Epidermal melanocyte (primary cell): ENCODE results near the gene EFHC1.

Source experiments
- DNase-seq: peaks from one replicate; pipeline ENCODE4 v3.0.0; 2011; ENCODE audit warnings: low spot score; ENCODE audit not compliant: insufficient read length

EFHC1 gene

DNA sequence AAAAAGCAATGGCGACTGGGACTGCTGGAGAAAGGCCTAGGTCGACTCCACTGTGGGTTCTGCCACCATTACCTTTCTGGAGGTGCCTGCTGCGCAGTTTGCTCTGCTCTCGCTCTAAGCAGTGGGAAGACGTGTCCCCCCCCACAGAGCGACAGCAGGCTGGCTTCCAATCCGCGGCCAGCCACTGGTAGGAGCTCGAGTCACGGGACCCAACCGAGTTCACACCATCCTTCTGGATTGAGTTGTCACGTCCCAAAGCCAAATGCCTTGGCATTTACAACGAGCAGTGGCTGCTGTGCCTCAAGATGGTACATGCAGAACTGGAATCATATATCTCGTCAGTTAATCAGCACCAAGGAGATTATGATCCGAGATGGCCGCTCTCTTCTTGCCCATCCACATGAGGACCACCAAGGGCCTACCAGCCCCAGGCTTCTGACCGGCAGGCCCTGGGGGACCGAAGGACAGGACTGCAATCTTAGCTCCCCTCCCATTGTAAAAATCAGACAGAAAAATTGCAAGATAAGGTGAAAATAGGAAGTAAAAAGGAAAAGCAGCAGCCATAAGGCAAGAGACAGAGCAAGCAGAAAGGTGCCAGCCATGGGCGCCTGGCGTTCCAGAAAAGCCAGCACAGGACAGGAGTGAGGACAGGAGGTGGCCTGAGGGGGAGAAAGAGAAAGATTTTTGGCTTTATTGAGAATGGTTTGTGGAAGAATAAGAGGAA is 82.3 kb downstream of the EFHC1 start:
- DNase-seq: no peak

DNA sequence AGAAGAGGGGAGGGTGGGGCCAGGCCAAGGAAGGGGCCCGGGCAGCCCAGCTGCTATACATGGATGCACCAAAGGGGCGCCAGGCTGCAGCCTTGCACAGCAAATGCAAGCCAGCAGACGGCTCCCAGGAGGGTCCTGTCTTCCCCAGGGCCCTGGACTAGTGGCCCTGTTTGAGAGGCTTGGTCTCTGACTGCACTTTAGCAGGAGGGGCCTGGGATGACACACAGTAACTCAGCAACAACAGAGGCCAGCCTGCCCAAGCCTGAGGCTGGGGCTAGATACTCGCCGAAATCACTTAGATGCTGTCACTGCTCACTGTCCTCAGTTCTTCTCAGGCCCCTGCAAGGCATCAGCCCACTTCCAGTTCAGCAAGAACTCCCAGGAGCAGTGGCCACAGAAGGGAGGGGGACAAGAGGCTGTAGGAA is 83.2 kb downstream of the EFHC1 start:
- DNase-seq: no peak

DNA sequence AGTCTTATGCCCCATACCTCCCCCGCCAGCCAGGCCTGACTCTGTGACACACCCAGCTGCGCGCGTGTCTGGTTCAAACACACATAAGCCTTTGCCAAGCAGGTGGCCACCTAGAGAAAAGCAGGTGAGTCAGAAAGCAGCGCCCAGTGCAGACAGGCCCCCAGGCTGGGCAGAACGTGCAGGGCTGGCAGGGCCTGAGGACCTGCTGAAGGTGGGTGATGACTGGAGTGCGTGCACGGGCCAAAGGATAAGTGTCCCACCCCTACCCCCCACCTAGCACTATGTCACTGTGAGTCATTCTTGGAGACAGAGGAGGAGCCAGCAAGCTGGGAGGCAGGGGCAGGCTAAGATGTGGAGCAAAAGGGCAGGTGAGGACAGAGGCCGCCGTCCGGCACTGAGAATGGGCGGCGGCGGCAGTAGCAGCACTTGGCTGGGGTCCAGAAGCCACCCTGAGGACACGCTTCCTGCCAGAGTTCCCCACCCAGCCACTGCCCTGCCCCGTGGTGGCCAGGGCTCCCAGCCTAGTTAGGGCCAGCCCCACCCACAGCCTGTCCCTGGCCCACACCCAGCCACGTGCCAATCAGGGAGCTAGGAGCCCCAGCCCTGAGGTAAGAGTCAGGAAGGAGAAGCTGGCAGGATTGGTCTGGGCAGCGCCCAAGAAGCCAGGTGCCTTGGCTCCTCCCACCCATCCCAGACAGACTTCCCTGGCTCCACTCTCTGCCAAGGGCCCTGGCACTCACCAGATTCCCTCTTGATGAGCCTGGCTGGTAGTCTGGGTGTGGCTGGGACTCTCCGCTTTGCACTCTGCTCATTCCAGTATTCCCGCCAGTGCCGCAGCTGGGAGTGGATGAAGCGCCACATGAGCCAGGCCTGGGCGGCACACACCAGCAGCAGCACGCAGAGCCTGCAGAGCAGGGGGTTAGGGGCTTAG is 84.0 kb downstream of the EFHC1 start:
- no peak for DNase-seq

DNA sequence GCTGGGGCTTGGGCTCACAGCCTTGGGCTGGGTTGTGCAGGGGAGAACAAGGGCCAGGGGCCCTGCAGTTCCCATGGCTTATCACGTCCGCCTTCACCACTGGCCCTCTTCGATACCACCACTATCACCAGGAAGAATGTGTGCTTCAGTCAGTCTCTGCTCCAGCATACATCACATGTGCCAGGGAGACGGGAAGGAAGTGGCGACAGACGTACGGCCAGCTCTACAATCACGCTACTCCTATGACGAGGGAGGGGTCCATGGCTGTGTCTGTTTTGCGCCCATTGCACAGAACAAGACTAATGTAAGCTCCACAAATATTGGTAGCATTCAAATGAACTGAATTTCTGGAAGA is 84.6 kb downstream of the EFHC1 start:
- no peak for DNase-seq

DNA sequence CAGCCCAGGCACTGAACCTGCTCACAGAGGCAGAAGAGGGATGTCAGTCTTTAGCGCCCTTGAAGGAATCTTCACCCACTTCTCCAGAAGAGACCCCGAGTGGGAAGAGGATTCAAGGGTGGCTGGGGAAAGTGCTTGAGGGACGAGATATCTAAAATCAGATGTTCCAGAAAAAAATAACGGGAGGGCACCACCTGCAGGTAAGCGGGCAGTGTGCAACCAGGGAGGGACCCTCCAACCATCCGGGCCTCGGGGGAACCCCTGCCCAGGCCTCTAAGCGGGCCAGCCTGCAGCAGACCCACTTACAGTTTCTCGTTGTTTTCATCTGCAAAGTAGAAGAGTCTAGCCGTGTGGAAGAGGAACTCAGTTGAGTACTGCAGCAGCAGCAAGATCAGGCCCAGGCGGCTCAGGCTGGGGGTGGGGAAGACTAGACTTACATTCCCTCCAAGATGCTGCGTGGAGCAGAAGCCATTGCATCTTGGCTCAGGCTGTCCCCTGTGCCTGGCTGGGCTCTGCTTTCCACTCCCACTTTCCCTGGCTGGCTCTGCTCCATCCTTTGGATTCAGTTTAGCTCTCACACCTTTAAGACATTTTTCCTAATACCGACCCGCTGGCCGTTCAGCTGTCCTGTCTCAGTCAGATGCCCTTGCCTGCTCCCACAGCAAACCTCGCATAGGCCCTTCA is 85.7 kb downstream of the EFHC1 start:
- no peak for DNase-seq

DNA sequence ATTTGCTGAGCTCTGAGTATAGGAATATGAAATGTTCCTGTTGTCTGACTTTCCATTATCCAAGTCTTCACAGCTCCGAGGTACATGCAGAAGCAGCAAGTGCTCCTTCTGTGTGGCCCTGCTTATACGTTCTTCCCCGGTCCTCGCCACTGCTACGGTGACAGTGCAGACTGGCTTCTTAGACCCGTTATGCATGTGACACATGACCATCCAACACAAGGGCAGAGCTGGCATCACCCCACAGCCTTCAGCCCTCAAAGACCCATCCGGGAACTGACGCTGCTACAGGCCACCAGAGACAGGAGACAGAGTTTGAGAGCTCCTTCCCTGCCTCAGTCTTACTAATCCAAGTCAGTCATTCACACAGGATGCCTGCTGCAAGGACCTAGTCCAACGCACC is 86.3 kb downstream of the EFHC1 start:
- DNase-seq: no peak

DNA sequence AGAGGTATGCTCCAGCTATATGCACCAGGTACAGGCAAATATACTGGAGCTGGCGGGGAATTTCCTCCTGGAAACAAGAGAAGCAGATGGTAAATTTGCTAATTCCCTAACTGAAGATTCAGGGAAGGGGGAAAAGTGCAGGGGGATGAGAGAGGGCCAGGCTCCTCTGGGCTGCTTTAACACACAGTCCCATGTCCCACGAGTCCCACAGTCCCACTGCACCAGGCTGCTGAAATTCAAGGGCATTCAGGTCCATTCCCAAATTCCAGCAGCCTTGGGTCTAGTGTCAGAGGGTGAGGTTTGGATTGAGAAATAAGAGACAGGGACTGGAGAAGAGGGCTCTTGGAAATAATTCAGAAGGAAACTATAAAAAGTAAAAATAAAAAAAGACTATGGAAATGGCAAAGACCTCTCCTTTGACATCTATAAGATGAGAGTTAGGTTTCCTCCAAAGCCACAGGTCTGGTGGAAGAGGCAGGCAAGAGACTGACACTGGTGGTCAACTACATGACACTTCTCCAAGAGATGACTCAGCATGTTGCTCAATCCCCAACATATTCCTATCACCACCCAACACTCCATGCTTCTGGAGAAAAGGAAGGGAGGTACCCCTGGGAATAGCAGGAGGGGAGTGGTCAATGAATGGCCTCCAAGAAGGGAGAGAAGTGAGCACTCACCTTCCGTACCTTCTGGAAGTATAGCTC is 87.6 kb downstream of the EFHC1 start:
- DNase-seq: no peak

DNA sequence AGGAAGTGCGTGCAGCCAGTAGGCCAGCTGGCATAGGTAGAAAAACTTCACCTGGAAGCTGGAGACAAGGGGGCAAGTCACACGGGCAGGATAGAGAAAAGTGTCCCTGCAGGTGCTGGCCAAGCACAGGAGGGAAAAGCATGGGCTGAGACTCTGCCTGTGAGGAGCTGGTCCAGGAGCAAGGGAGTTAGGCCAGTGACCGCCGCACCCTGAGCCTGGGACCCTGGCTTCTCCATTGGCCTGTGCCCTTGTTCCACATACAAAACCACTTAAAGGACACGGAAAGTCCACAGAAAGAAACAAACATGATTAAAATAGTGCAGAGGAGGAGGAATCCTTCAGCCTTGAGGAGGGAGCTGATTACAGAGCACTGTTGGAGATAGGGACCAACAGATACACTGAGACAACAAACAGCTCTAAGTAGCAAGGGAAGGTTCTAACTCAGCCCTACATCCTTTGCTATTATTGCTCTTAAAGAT is 88.2 kb downstream of the EFHC1 start:
- DNase-seq: no peak

DNA sequence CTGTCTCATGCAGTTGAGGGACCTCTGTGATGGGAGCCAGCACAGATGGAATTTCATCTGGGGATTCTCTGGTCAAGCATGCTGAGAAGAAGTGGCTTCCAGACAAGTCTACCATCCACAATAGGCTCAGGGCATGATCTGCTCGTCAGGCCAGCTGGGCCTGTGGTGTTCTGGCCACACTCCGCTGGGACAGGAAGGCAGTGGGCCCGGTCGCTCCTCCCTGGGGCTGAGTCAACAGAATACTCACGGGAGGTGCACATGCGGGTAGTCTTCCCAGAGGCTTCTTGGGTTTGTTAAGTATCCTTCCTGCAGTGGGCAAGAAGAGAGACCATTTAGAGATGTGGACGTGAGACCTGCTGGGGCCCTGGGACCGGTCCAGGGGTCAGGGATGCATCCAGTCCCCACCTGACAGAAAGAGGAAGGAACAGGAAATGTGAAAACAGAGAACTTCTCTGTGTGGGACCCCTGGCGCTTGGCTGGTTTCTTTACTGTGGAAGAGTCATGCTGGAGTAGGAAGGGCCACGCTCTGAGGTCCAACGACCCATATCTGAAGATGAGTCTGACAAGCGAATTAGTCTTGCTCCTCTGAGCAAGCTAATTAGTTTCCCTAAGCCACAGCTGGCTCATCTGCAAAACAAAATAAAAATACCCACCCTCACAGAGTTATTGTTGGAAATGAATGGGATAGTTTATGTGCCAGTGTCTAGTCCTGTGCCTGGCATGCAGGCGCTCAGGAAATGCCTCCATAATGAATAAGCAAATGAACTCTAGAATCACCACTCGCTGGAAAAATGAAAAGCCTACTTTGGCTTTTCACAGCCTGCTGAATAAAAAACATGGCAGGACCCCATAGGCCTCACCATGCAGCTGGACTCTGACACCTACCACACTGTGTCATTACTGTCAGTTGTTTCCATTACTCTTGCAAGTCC is 89.4 kb downstream of the EFHC1 start:
- no peak for DNase-seq

DNA sequence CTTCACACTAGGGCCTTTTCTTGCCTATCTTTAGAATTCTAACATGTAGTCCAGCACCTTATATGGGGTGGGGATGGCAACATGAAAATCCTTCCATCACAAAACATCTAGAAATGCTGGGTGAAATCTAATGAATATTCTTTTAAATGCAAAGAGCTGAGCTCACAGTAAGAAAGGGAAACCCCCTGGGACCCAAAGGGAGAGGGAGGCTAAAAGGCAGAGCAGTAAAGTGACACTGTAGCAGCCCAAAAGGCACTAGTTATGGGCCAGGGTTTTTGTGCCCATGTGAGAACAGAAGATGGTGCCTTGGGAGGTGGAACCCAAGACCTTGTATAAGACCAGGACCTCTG is 90.0 kb downstream of the EFHC1 start:
- DNase-seq: no peak

DNA sequence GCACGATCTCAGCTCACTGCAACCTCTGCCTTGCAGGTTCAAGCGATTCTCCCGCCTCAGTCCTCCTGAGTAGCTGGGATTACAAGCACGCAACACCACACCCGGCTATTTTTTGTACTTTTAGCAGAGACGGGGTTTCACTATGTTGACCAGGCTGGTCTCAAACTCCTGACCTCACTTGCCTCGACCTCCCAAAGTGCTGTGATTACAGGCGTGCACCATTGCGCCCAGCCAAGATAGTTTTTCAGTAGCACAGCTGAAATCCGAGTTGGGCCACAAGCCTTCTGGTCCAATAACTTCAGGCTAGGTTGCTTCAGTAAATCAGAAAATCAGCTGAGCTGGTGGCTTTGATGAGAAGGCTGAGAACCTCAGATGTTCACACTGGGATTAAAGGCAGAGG is 91.0 kb downstream of the EFHC1 start:
- no peak for DNase-seq

DNA sequence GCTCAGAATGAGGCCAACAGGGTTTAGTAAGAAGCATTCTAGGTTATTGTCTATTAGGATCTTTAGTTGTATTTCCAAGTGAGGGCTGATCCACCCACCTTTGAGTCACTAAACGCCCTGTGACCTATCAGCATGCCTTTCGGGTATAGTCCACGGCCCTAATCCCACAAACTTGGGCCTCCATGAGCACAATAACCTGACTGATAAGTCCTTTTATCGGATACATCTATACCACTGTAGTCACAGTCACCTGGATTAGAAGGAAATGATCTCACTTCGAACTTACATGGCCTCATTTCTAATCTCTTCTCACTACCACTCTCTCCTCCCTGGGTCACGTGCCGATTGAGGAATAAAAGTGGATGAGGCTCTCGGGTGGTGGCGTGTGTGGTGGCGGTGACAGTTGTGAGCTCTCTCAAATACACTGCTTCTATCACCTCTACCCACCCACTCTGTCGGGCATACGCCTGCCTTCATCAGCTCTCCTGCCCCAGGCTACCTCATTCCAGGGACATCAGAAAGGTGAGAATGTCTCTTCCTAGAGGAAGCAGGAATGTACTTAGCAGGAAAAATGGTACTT is 91.5 kb downstream of the EFHC1 start:
- DNase-seq: no peak

DNA sequence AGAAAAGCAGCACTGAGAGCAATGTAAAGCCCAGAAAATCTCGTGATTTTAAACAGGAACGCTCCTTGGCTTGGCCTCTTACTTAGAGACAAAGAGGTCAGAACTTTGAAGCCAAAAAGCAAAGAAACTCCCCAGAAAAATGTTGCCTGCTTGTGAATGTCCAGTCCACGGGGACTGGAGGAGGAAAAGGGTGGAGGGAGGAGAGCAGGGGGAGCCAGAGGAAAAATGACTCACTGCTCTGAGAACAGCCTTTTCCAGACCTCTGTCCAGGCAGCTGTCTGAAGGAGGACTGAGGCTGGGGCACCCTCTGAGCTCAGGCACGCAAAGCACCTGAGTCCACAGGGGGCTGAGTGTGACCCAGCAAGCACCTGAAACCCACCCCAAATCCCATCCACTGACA is 92.1 kb downstream of the EFHC1 start:
- DNase-seq: peak; percentile 65

DNA sequence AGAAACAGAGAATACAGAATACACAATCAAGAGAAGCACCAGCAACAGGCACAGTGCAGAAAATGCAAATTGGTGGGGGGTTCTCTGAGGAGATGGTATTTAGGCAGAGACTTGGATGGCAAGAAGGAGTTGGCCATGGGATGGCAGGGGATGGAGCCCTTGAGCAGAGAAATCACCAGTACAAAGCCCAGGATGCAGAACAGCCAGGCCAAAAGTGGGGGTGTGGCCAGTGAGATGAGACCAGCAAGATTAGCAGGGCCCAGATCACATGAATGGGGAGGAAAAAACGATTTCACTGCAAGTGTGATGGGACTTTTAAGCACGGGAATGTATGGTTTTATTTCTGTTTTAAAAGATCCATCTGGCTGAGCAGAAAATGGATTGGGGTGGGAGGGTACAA is 93.3 kb downstream of the EFHC1 start:
- no peak for DNase-seq

DNA sequence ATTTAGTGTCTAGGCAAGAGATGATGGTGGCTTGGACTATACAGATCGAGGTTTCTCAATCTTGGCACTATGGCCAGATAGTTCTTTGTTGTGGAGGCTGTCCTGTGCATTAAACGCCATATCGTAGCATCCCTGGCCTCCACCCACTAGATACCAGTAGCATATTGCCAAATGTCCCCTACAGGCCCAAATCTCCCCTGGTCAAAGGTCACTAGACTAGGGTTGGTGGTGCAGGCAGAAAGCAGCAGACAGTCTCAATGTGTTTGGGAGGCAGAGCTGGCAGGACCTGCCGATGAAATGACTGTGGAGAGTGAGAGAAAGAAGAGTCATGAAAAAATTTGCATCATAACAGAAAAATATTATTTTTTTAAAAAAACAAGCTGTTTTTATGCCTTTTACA is 93.8 kb downstream of the EFHC1 start:
- no peak for DNase-seq

DNA sequence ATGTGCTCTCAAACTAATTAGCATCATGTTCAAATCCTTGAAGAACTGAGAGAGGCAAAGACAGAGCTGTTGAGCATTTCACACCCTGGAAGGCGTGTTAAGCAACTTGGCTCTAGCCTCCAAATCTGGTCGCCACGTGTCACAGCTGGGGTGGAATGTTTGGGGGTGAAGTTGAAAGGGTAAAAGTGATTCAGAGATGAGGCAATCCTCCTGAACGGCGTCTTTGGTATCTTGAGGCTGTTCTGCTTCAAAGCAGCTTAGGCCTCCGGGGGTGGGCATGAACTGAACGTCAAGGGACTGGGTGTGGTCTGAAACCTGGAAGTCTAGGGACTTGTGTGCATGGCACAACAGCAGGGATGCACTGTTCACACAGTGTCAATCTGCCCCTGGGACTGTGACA is 94.4 kb downstream of the EFHC1 start:
- no peak for DNase-seq

DNA sequence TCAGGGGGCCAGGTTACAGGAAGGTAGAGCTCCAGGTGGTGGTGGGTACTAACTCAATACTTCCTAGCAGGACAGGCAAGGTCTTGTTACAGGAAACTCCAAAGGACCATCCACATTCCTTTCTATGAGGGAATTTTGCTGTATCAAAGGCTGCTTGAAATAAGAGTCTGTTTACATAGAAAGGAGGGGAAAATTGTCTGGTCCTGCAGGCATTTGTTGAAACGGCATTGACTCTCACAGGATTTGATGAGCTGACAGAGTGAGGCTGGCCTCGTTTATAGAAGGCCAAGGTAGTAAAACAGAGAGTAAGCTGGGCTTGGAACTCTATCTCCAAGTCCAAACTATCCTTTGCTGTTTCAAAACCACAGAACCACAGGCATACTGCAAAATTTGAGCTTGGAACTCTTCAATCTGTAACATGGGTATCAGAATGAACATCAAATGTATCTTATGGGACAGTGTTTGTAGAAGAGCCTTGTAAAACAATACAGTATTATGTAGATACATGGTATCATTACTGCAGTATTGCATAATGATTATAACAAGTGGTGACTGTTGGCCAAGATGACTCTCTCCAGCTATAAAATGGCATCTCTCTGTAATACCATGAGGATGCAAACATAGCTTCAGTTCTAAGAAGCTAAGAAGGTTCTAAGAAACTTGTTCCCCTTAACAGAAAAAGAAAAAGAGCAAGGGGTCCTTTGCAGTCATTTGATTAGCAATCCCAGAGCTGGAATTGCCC is 95.2 kb downstream of the EFHC1 start:
- DNase-seq: no peak

DNA sequence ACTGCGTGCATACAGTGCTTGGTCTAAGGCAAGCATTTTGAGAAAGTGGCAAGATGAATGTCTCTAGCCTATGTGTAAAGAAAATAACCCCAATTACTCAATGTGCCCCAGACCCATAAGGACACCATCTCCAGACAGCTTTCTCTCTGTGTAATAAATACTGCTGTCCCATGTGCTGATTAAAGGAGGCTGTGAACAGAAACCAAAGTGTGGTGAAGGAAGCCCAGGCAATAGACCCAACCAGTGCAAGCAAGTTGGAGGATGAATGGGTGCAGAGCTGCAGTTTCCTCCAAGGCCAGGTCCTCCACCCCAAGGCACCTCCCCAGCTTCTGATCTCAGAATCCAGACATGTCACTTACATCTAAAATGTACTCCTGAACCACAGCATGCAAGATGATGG is 96.1 kb downstream of the EFHC1 start:
- DNase-seq: no peak

DNA sequence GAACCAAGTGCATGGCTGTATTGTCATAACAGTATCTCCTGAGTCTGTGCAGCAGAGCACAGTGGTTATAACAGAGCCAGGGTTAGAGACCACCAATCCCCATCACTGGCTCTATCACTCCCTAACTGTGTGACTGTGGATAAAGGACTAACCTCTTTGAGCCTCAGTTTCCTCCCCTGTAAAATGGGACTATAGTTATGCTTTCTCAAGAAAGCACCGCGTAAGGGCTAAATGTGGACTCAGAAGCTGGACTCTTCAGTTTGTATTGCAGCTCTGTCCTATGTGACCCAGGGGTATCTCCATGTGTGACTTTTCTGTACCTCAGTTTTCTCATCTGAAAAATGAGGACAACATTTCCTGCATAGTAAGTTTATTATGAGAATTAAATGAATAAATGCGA is 96.8 kb downstream of the EFHC1 start:
- no peak for DNase-seq
